Fibroblast of lung (primary cell): Measurements from ENCODE around the gene SGCD.

Experiments used
- EZH2 ChIP-seq: IDR thresholded peaks from 2 replicates; pipeline ENCODE4 v1.5.1; 2012; ENCODE audit warnings: low read length, control low read depth, mild to moderate bottlenecking; ENCODE audit errors: missing control alignments
- TF ChIP-seq, protein P1 (sequence below), 2 donors: IDR thresholded peaks in 1 of 2; conservative IDR thresholded peaks in 1 of 2; 1 replicate in 1 of 2; 2 replicates in 1 of 2; pipeline ENCODE4 v1.5.1; 2011 to 2012; ENCODE audit warnings: low read length in 2 of 2, control low read depth in 1 of 2, inconsistent platforms in 1 of 2, low read depth in 1 of 2, mild to moderate bottlenecking in 1 of 2

DNA sequence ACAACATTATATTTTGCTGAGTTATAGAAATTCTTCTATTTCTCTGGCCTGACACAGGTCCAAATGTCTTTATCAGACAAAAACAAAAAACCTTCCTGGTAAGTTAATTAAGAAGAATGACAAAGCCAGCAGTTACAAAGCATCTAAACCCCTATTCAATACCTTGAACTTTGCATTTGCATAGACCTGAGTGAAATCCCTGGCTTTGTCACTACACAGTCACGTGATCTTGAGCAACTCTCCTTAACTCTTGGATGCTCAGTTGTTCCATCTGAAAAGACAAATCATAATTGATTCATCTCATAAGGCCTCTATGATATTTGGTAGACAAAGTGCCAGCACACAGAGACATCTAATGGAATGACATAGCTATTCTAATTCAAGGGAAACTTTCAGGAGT is 356.5 kb downstream of the SGCD start:
- TF ChIP-seq, protein P1, sequence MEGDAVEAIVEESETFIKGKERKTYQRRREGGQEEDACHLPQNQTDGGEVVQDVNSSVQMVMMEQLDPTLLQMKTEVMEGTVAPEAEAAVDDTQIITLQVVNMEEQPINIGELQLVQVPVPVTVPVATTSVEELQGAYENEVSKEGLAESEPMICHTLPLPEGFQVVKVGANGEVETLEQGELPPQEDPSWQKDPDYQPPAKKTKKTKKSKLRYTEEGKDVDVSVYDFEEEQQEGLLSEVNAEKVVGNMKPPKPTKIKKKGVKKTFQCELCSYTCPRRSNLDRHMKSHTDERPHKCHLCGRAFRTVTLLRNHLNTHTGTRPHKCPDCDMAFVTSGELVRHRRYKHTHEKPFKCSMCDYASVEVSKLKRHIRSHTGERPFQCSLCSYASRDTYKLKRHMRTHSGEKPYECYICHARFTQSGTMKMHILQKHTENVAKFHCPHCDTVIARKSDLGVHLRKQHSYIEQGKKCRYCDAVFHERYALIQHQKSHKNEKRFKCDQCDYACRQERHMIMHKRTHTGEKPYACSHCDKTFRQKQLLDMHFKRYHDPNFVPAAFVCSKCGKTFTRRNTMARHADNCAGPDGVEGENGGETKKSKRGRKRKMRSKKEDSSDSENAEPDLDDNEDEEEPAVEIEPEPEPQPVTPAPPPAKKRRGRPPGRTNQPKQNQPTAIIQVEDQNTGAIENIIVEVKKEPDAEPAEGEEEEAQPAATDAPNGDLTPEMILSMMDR (conservative IDR thresholded peaks at IDR 0.05 in 1 of 2, IDR thresholded peaks at IDR 0.05 in 1 of 2; ENCODE audit: low read depth in 1 of 2, low read length in 2 of 2) = no peak
- TF ChIP-seq EZH2 = no peak
